Activated T-cell treated with anti-CD3 and anti-CD28 coated beads, Interleukin-2, amount 50 U/mL, for 4 hours (primary cell): ENCODE results near the gene NPTXR. TPM values are rescaled to one million over a fixed set of nuclear protein-coding genes. Genes with fewer than 3 reads are reported as not detected.
A peak's percentile ranks its signal among the peaks of the same experiment; 100 is the strongest.

Experiments
- ATAC-seq, 2 donors: fragments of 200-7000 bp; cut with Tn5 transposase; one replicate each; pipeline ENCODE4 v1.10.0; 2021
- DNase-seq: peaks from one replicate; pipeline ENCODE4 v3.0.0-alpha.2; 2020
- H3K27me3 Mint-ChIP-seq: one replicate; pipeline ENCODE4 v1.8.0; 2021; ENCODE audit warnings: low read depth, mixed read lengths
- H3K36me3 Mint-ChIP-seq: one replicate; pipeline ENCODE4 v1.8.0; 2022; ENCODE audit warnings: mixed read lengths; ENCODE audit not compliant: insufficient read depth
- H3K4me1 Mint-ChIP-seq: one replicate; pipeline ENCODE4 v1.8.0; 2021; ENCODE audit warnings: low read depth, mixed read lengths
- H3K4me3 Mint-ChIP-seq: one replicate; pipeline ENCODE4 v1.8.0; 2021; ENCODE audit warnings: mild to moderate bottlenecking, moderate library complexity, mixed read lengths
- H3K9me3 Mint-ChIP-seq: one replicate; pipeline ENCODE4 v1.8.0; 2021; ENCODE audit warnings: mixed read lengths
- total RNA-seq, 3 donors: library from RNA; stranded (reverse); gene quantifications; one replicate each; pipeline ENCODE4 v1.2.1, GENCODE V29; 2021

The NPTXR gene
- 1 to 10 TPM; 2.0 to 2.5 (median 2.2) TPM for total RNA-seq

DNA sequence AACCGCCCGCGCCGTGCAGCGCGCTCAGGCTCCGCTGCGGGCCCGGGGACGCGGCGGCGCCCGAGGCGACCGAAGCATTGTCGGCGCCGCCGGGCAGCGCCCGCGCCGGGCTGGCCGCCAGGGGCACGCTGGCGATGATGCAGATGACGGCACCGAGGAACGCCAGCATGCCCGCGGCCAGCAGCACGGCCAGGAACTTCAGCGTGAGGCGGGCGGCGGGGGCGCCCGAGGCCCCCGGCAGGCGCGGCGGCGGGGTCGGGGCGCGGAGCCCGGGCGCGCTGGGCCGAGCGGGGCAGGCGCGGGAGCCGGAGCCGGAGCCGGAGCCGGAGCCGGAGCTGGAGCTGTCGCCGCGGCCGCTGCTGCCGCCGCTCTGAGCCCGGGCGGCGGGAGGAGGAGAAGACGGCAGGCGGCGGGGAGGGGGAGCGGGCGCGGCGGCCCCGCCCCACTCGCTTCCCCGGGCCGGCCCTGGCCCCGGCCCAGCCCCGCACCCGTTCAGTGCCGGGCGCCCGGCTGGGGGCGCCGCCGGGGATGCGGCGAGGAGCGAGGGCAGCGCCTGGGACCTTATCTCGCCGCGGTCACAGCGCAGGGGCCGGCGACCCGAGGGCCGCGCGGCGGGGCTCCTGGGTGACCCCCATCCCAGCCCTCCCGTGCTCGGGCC, at the start of gene NPTXR:
Gene NPTXR, minus strand, starts transcription at position 372 of the 658 bp plus-strand sequence.
- DNase-seq (peak; percentile 33), ATAC-seq (peak; percentile 78 to 80)
- no peaks in the 10 kb centered on the region for H3K9me3 Mint-ChIP-seq
- no peaks in the 10 kb centered on the region for H3K36me3 Mint-ChIP-seq
- H3K4me1 Mint-ChIP-seq, result peaks cover 18% of the 10 kb centered on the region
- H3K27me3 Mint-ChIP-seq, result peaks cover 31% of the 10 kb centered on the region
- peak within 1 kb of the TSS; percentile 75 for H3K4me3 Mint-ChIP-seq

DNA sequence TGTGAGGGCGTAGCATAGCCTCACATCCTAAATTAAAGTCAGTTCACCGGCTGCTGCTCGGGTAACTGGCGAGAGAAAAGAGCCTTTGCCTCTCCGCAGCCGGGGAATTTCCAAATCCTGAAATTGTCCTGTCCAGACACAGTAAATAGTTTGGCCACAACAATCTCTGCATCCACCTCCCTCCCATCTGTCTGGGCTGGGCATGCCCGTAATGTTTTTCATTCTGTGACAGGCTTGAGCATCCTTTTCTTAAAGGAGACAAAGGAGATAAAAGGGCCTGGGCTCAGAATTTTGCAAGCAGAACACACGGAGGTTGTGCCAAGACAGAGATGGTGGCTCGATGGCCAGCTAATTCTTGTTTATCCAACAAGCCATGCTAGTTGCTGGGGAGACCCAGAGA, 47.4 kb upstream of the NPTXR start:
- Mint-ChIP-seq H3K4me1 (no peaks in the 10 kb centered on the region), H3K36me3 (no peaks in the 10 kb centered on the region), H3K4me3 (no peak overlapping the region), H3K27me3 (peaks cover 20% of the 10 kb centered on the region), H3K9me3 (no peaks in the 10 kb centered on the region)
- no peak for DNase-seq
- ATAC-seq, result no peak

DNA sequence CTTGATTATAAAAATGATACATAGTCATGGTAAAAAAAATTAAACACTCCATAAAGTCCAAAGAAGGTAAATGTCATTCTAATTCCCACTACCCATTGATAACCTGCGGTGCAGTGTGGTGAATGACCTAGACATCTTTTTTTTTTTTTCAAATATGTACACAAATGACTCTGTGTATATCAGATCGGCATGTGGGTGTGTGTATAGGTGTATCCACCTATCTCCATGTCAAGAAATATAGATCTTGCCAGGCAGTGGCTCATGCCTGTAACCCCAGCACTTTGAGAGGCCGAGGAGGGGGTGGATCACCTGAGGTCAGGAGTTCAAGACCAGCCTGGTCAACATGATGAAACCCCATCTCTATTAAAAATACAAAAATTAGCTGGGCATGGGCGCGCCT, 46.5 kb upstream of the NPTXR start:
- ATAC-seq (no peak), DNase-seq (no peak)
- no peak overlapping the region for H3K4me3 Mint-ChIP-seq
- H3K36me3 Mint-ChIP-seq, result no peaks in the 10 kb centered on the region
- H3K27me3 Mint-ChIP-seq, result peaks cover 15% of the 10 kb centered on the region
- H3K4me1 Mint-ChIP-seq, result no peaks in the 10 kb centered on the region
- H3K9me3 Mint-ChIP-seq, result no peaks in the 10 kb centered on the region

DNA sequence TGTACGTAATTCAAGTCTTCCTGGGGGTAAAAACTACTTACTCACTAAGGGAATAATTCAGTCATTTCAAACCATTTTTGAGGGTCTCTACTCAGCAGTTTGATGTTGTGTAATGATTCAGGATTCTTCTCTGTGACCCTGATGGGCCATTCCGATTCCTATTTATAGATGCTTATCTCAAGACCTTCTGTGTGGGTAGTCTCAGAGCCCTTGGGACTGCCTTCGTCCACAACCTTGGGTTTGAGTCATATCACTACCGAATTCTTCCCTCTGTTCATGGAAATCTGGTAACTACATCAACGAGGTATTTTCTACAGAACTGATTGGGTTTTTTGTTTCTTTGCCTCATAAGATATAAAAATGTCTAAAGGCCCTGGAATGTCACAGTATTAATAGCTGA, 42.5 kb upstream of the NPTXR start:
- H3K4me1 Mint-ChIP-seq, result peaks cover 22% of the 10 kb centered on the region
- no peak for ATAC-seq
- no peaks in the 10 kb centered on the region for H3K36me3 Mint-ChIP-seq
- no peaks in the 10 kb centered on the region for H3K9me3 Mint-ChIP-seq
- peaks cover 4% of the 10 kb centered on the region for H3K27me3 Mint-ChIP-seq
- H3K4me3 Mint-ChIP-seq, result no peak overlapping the region
- DNase-seq, result no peak

DNA sequence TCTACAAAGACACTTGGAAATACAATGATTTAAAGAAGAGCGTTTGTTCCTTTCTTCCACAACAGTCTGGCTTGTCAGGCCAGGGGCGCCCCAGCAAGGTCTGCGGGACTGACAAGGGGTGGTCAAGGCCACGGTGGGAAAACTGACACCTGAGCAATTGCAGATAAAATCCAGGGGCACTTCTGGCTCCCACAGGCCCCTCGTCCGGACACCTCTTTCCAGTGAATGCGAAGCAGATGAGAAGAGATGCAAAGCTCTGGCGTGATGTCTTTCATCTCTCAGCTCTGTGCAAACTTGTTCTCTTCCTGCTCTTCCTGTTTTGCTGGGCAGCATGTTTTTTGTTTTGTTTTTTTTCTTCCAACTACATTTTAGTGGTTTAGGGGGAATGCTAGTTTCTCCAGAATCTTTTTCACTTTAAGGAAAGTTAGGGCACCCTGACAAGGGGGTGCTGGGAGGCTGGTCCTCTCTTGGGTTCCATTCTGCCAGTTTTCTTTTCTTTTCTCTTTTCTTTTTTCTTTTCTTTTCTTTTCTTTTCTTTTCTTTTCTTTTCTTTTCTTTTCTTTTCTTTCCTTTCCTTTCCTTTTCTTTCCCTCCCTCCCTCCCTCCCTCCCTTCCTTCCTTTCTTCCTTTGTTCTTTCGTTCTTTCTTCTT, 39.3 kb upstream of the NPTXR start:
- ATAC-seq (peak in 1 of 2 donors; percentile 27), DNase-seq (no peak)
- peaks cover 1% of the 10 kb centered on the region for H3K27me3 Mint-ChIP-seq
- no peaks in the 10 kb centered on the region for H3K9me3 Mint-ChIP-seq
- no peaks in the 10 kb centered on the region for H3K36me3 Mint-ChIP-seq
- H3K4me1 Mint-ChIP-seq, result peaks cover 22% of the 10 kb centered on the region
- H3K4me3 Mint-ChIP-seq, result peak overlapping the region; percentile 17

DNA sequence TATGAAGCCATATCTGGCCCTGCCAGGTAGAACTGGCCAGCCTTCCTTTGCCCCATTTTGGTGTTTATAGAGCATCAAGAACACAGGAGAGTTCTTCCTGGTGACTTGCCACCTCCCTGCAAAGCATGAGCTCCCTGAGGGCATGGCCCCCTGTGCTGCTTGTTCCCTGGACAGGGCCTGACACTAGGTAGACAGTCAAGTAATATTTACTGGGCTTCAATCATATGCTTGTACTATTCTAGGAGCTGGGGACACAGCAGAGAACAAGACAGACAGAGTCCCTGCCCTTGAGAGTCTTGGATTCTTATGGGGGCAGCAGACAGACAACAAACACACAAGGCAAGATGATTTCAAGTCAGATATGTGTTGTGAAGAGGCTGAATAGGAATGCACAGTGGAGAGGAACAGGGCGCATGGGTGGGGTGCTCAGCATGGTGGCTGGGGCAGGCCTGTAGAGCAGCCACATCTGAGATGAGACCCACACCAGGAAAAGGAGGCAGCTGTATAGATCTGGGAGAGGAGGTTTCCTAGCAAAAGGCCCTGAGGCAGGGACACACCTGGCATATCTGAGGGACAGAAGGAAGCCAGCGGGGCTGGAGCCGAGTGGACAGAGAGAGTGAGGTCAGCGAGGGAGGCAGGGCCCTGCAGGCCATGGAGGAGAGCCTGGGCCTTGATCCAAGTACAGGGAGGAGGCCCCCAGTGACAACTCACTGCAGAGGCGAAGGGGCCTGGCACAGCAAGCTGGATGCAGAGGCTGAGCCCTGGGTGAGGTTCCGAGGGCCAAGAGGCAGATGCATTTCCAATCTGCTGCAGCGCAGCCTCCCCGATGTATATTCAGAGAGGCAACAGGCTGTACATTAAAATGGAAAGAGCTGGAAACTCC, 38.4 kb upstream of the NPTXR start:
- Mint-ChIP-seq H3K4me3 (peak overlapping the region; percentile 17), H3K36me3 (no peaks in the 10 kb centered on the region), H3K4me1 (peaks cover 22% of the 10 kb centered on the region), H3K27me3 (peaks cover 1% of the 10 kb centered on the region), H3K9me3 (no peaks in the 10 kb centered on the region)
- DNase-seq (no peak), ATAC-seq (peak; percentile 41 to 43)

DNA sequence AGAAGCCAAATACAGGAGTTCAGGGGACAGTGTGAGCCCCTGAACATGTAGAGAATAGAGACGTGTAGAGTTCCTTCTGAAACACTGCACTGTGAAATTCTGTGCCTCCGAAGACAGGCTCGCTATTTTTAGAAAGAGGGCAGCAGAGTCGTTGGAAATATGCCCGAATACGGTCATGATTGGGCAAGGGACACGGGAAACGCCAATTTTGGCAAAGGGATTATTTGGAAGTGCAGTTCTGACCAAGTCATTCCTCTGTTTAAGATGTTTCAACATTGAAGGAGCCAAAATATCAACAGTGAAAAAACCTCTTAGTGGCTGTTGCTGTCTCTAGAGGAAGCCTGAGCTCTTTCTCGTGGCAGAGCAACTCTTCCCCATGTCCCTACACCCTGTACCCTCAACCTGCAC, 37.6 kb upstream of the NPTXR start:
- H3K27me3 Mint-ChIP-seq, result peaks cover 3% of the 10 kb centered on the region
- no peak overlapping the region for H3K4me3 Mint-ChIP-seq
- ATAC-seq, result no peak
- no peaks in the 10 kb centered on the region for H3K9me3 Mint-ChIP-seq
- peaks cover 22% of the 10 kb centered on the region for H3K4me1 Mint-ChIP-seq
- H3K36me3 Mint-ChIP-seq, result no peaks in the 10 kb centered on the region
- DNase-seq, result no peak

DNA sequence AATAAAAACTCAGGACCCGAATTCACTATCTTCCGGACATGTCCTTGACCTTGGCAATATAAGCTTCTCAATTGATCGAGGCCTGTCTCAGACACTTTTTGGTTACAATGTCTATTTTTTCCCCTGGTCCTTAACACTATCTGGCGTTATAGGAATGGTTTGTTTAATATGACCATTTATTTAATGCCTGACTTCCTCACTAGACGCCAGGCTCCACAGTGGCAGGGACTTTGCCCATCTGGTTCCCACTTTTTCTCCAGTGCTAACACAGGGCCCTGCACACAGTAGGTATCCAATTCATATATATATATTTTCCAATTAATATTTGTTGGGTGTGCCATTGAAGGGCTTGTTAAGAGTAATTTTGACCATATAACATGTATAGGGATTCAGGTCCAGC, 36.1 kb upstream of the NPTXR start:
- ATAC-seq, result no peak
- Mint-ChIP-seq H3K36me3 (no peaks in the 10 kb centered on the region), H3K4me3 (no peak overlapping the region), H3K9me3 (no peaks in the 10 kb centered on the region), H3K27me3 (peaks cover 3% of the 10 kb centered on the region), H3K4me1 (peaks cover 31% of the 10 kb centered on the region)
- no peak for DNase-seq

DNA sequence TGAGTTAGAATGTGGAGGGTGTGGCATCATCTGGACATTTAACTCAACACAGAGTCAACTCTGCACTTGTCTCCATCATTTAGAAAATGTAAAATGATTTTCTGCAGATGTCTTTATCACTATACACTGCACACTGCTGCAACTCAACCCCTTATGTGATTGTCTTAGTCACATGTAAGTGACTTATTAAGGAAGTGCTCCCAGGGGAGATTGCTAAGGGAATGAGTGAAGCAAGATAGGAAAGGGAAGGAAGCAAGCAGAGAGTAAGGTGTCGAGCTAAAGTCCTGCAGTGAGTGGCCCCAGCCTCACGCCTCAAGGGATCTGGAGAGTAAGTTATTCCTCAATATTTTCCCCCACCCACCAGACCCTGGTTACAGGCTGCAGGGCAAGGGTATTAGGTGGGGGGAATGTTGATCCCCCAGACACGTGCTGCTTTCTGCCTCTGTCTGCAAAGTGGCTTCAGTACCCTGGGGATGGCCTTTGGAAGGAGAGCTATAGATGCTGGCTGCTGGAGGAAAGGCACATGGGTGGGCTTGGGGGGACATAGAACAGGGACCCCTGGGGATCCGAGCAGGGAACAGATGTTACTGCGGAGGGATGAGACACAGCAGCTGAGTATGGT, 35.4 kb upstream of the NPTXR start:
- H3K36me3 Mint-ChIP-seq, result no peaks in the 10 kb centered on the region
- no peaks in the 10 kb centered on the region for H3K9me3 Mint-ChIP-seq
- peaks cover 35% of the 10 kb centered on the region for H3K4me1 Mint-ChIP-seq
- ATAC-seq, result no peak
- peaks cover 3% of the 10 kb centered on the region for H3K27me3 Mint-ChIP-seq
- DNase-seq, result no peak
- no peak overlapping the region for H3K4me3 Mint-ChIP-seq

DNA sequence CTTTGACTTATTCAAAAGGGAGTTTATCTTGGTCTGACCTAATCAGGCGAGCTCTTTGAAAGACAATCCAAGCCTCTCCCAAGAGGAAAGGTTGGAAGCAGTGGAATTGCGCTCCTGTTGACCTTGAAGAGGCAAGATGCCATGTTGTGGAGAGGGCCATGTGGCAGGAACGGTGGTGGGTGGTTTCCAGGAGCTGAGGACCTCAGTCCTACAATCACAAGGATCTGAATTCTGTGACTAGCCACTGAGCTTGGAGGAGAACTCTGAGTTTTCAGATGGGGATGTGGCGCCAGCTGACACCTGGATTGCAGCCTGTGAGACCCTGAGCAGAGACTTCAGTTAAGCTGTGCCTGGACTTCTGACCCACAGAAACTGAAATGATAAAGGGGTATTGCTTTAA, 34.2 kb upstream of the NPTXR start:
- no peaks in the 10 kb centered on the region for H3K9me3 Mint-ChIP-seq
- H3K4me1 Mint-ChIP-seq, result peaks cover 42% of the 10 kb centered on the region
- ATAC-seq, result no peak
- no peaks in the 10 kb centered on the region for H3K36me3 Mint-ChIP-seq
- peaks cover 3% of the 10 kb centered on the region for H3K27me3 Mint-ChIP-seq
- H3K4me3 Mint-ChIP-seq, result no peak overlapping the region
- no peak for DNase-seq

DNA sequence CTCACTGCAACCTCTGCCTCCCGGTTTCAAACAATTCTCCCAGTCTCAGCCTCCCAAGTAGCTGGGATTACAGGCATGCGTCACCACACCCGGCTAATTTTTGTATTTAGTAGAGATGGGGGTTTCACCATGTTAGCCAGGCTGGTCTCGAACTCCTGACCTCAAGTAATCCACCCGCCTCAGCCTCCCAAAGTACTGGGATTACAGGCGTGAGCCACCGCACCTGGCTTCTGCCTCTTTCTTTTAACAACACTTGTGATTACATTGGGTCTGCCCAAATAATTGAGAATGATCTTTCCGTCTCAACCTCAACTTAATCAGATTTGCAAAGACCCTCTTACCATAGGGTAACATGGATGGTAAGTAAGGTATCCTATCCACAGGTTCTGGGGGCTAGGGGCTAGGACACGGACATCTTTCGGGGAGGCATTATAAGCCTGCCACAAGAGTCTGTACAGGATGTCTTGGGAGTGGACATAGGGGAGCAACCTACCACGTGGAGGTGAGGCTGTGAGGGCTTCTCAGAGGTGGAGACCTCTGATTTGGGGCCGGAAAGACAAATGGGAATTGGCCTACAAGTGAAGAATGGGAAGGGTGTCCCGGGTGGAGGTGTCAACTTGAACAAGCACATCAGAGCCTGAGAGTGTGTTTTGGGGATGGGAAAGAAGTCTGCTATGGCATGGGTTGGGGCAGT, 30.8 kb upstream of the NPTXR start:
- peaks cover 10% of the 10 kb centered on the region for H3K36me3 Mint-ChIP-seq
- H3K27me3 Mint-ChIP-seq, result peaks cover 2% of the 10 kb centered on the region
- DNase-seq (no peak), ATAC-seq (no peak)
- H3K4me3 Mint-ChIP-seq, result no peak overlapping the region
- no peaks in the 10 kb centered on the region for H3K9me3 Mint-ChIP-seq
- H3K4me1 Mint-ChIP-seq, result peaks cover 46% of the 10 kb centered on the region

DNA sequence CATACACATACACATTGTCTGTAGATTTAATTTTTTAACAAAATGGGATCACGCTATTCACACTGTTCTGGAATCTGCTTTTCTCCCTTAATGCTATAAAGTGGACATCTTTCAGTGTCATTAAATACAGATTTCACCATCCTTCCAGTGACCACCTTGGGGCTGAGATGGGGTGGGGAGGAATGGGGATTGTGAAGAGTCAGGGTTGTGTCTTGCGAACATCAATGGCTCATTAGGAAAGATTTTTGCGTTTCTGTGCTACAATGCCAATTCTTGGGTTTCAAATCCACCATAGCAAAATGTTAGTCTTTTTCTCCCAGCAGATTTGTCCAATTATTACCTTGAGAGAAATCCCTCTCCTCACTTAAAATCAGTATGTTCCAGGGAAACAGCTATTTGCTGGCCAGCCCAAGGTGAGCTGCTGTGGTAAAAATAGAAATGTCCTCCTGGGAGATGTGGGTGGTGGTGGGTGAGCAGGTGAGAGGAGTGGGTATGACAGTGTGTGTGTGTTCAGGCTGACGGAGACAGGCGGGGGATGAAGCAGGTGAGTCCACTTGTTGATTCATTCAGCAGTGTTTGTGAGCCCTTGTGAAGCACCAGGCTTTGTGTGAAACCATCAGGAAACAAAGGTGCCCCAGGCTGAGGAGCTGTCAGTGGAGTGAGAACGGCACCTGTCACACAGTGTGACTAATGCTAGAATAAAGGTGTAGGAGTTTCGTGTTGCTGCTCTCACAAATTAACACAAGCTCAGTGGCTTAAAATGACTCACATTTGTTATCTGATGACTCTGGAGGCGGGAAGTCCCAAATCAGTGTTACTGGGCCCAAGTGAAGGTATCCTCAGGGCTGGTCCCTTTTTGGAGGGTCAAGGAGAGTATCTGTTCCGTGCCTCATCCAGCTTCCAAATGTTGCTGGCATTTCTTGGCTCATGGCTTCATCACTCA, 29.9 kb upstream of the NPTXR start:
- Mint-ChIP-seq H3K4me1 (peaks cover 54% of the 10 kb centered on the region), H3K36me3 (peaks cover 10% of the 10 kb centered on the region), H3K4me3 (peak overlapping the region; percentile 92), H3K27me3 (peaks cover 2% of the 10 kb centered on the region), H3K9me3 (no peaks in the 10 kb centered on the region)
- DNase-seq, result peak; percentile 71
- peak; percentile 80 to 81 for ATAC-seq

DNA sequence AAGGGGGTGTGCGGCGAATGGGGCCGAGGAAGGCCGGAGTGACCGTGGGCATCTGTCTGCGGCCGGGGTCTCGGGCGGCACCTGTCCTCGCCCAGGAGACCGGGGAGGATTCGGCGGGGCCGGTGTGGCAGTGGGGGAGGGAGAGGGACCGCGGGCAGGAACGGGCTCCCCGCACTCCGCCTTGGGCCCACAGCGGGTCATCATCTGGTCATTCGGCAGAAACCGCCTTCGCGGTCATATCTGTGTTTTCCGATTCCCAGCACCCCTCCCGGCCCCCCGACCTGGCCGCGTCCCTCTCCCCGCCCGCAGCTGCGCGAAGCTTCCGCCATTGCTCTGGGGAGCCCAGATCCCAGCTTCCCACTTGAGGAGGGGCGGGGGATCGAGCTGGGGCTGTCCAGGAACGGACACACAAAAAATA, 29.0 kb upstream of the NPTXR start:
- peaks cover 61% of the 10 kb centered on the region for H3K4me1 Mint-ChIP-seq
- H3K9me3 Mint-ChIP-seq, result no peaks in the 10 kb centered on the region
- peaks cover 2% of the 10 kb centered on the region for H3K27me3 Mint-ChIP-seq
- ATAC-seq (no peak), DNase-seq (no peak)
- H3K4me3 Mint-ChIP-seq, result peak overlapping the region; percentile 92
- H3K36me3 Mint-ChIP-seq, result peaks cover 12% of the 10 kb centered on the region
